ENCODE measurements around the gene FLRT1. TPM values are rescaled to one million over a fixed set of nuclear protein-coding genes. Genes with fewer than 3 reads are reported as not detected.
A peak's percentile ranks its signal among the peaks of the same experiment; 100 is the strongest.

FLRT1 gene
- total RNA-seq, 2 experiments from 2014 or later = 0.36 to 0.50 TPM

GRCh38 chr11:64057890-64058289 is 22.2 kb downstream of the FLRT1 start:
- Mint-ChIP-seq H3K27ac (no peak overlapping the region), H3K4me1 (ENCODE audit: low read depth) (peaks cover 8% of the 10 kb centered on the region), H3K36me3 (no peaks in the 10 kb centered on the region), H3K4me3 (no peak overlapping the region), H3K27me3 (peaks cover 13% of the 10 kb centered on the region), H3K9me3 (no peaks in the 10 kb centered on the region)
- intact Hi-C loops (cut with micrococcal nuclease) = no loop called here
- POLR2A ChIA-PET = no interaction called here
- DNase-seq = no peak
- CTCF ChIA-PET = no interaction called here

GRCh38 chr11:64058494-64058893 is 22.8 kb downstream of the FLRT1 start:
- Mint-ChIP-seq H3K4me3 (no peak overlapping the region), H3K4me1 (ENCODE audit: low read depth) (peaks cover 8% of the 10 kb centered on the region), H3K9me3 (no peaks in the 10 kb centered on the region), H3K27me3 (peaks cover 16% of the 10 kb centered on the region), H3K27ac (no peak overlapping the region), H3K36me3 (no peaks in the 10 kb centered on the region)
- ChIA-PET POLR2A (no interaction called here), CTCF (no interaction called here)
- intact Hi-C loops (cut with micrococcal nuclease) = no loop called here
- no peak for DNase-seq

- Mint-ChIP-seq H3K27me3 (peaks cover 16% of the 10 kb centered on the region), H3K4me1 (ENCODE audit: low read depth) (peaks cover 8% of the 10 kb centered on the region), H3K9me3 (no peaks in the 10 kb centered on the region), H3K36me3 (no peaks in the 10 kb centered on the region), H3K27ac (no peak overlapping the region), H3K4me3 (no peak overlapping the region)
- intact Hi-C loops (cut with micrococcal nuclease) = no loop called here
- CTCF ChIA-PET = interaction anchor here (1.2 kb wide), 1 partner anchor 59 kb away, joined by 3 read pairs; no protein-coding TSS in a partner anchor
- no peak for DNase-seq
- POLR2A ChIA-PET = no interaction called here
Observed at GRCh38 chr11:64059339-64060140, 23.8 kb downstream of the FLRT1 start.

- intact Hi-C loops (cut with micrococcal nuclease) = no loop called here
- no peak overlapping the region for H3K27ac Mint-ChIP-seq
- H3K4me1 Mint-ChIP-seq (ENCODE audit: low read depth) = peaks cover 8% of the 10 kb centered on the region
- H3K9me3 Mint-ChIP-seq = no peaks in the 10 kb centered on the region
- CTCF ChIA-PET = interaction anchor here (1.2 kb wide), 1 partner anchor 60 kb away, joined by 3 read pairs; no protein-coding TSS in a partner anchor
- no peaks in the 10 kb centered on the region for H3K36me3 Mint-ChIP-seq
- POLR2A ChIA-PET = no interaction called here
- DNase-seq = no peak
- H3K27me3 Mint-ChIP-seq = peaks cover 16% of the 10 kb centered on the region
- H3K4me3 Mint-ChIP-seq = no peak overlapping the region
Observed at GRCh38 chr11:64060263-64060860, 24.6 kb downstream of the FLRT1 start.

GRCh38 chr11:64060861-64061444 is 25.2 kb downstream of the FLRT1 start:
- ChIA-PET CTCF (no interaction called here), POLR2A (interaction anchor here (0.6 kb wide), 1 partner anchor 1761 kb away, joined by 4 read pairs; no protein-coding TSS in a partner anchor)
- Mint-ChIP-seq H3K36me3 (no peaks in the 10 kb centered on the region), H3K27me3 (peaks cover 16% of the 10 kb centered on the region), H3K27ac (no peak overlapping the region), H3K9me3 (no peaks in the 10 kb centered on the region), H3K4me1 (ENCODE audit: low read depth) (peaks cover 8% of the 10 kb centered on the region), H3K4me3 (peak overlapping the region; percentile 57)
- intact Hi-C loops (cut with micrococcal nuclease) = no loop called here
- peak; percentile 57 for DNase-seq

GRCh38 chr11:64062185-64063039 is 26.7 kb downstream of the FLRT1 start:
- H3K9me3 Mint-ChIP-seq = no peaks in the 10 kb centered on the region
- peaks cover 16% of the 10 kb centered on the region for H3K27me3 Mint-ChIP-seq
- no peak overlapping the region for H3K27ac Mint-ChIP-seq
- ChIA-PET CTCF (no interaction called here), POLR2A (no interaction called here)
- H3K36me3 Mint-ChIP-seq = no peaks in the 10 kb centered on the region
- no peak overlapping the region for H3K4me3 Mint-ChIP-seq
- DNase-seq = no peak
- peaks cover 8% of the 10 kb centered on the region for H3K4me1 Mint-ChIP-seq (ENCODE audit: low read depth)
- intact Hi-C loops (cut with micrococcal nuclease) = no loop called here

- intact Hi-C loops (cut with micrococcal nuclease) = no loop called here
- no peaks in the 10 kb centered on the region for H3K36me3 Mint-ChIP-seq
- peaks cover 16% of the 10 kb centered on the region for H3K27me3 Mint-ChIP-seq
- H3K4me1 Mint-ChIP-seq (ENCODE audit: low read depth) = peaks cover 8% of the 10 kb centered on the region
- POLR2A ChIA-PET = interaction anchor here (1.1 kb wide), 1 partner anchor 11 kb away, joined by 3 read pairs; no protein-coding TSS in a partner anchor
- no peak overlapping the region for H3K4me3 Mint-ChIP-seq
- no peaks in the 10 kb centered on the region for H3K9me3 Mint-ChIP-seq
- H3K27ac Mint-ChIP-seq = no peak overlapping the region
- CTCF ChIA-PET = no interaction called here
- no peak for DNase-seq
Observed at GRCh38 chr11:64063777-64064176, 28.0 kb downstream of the FLRT1 start.

- POLR2A ChIA-PET = interaction anchor here (1.1 kb wide), 1 partner anchor 12 kb away, joined by 3 read pairs; no protein-coding TSS in a partner anchor
- CTCF ChIA-PET = no interaction called here
- H3K9me3 Mint-ChIP-seq = no peaks in the 10 kb centered on the region
Observed at GRCh38 chr11:64064374-64065140, 28.8 kb downstream of the FLRT1 start.

GRCh38 chr11:64065141-64065465 is 29.4 kb downstream of the FLRT1 start:
- intact Hi-C loops (cut with micrococcal nuclease) = no loop called here
- H3K27ac Mint-ChIP-seq = no peak overlapping the region
- H3K4me1 Mint-ChIP-seq (ENCODE audit: low read depth) = peaks cover 8% of the 10 kb centered on the region
- DNase-seq = no peak
- no peaks in the 10 kb centered on the region for H3K9me3 Mint-ChIP-seq
- ChIA-PET CTCF (no interaction called here), POLR2A (no interaction called here)
- H3K4me3 Mint-ChIP-seq = no peak overlapping the region
- H3K36me3 Mint-ChIP-seq = no peaks in the 10 kb centered on the region
- peaks cover 16% of the 10 kb centered on the region for H3K27me3 Mint-ChIP-seq

More at GRCh38 chr11:64064374-64065140, 28.8 kb downstream of the FLRT1 start:
- H3K36me3 Mint-ChIP-seq = no peaks in the 10 kb centered on the region
- no peak overlapping the region for H3K4me3 Mint-ChIP-seq
- peaks cover 16% of the 10 kb centered on the region for H3K27me3 Mint-ChIP-seq
- no peak for DNase-seq
- H3K27ac Mint-ChIP-seq = no peak overlapping the region
- peaks cover 8% of the 10 kb centered on the region for H3K4me1 Mint-ChIP-seq (ENCODE audit: low read depth)
- intact Hi-C loops (cut with micrococcal nuclease) = no loop called here

GRCh38 chr11:64065712-64066111 is 30.0 kb downstream of the FLRT1 start:
- DNase-seq = no peak
- H3K4me3 Mint-ChIP-seq = no peak overlapping the region
- ChIA-PET CTCF (no interaction called here), POLR2A (no interaction called here)
- no peaks in the 10 kb centered on the region for H3K36me3 Mint-ChIP-seq
- peaks cover 15% of the 10 kb centered on the region for H3K27me3 Mint-ChIP-seq
- intact Hi-C loops (cut with micrococcal nuclease) = no loop called here
- H3K27ac Mint-ChIP-seq = no peak overlapping the region
- H3K9me3 Mint-ChIP-seq = no peaks in the 10 kb centered on the region
- peaks cover 7% of the 10 kb centered on the region for H3K4me1 Mint-ChIP-seq (ENCODE audit: low read depth)

- intact Hi-C loops (cut with micrococcal nuclease) = no loop called here
- no peak for DNase-seq
- ChIA-PET CTCF (interaction anchor here (0.6 kb wide), 1 partner anchor 590 kb away, joined by 4 read pairs; no protein-coding TSS in a partner anchor), POLR2A (no interaction called here)
- Mint-ChIP-seq H3K27me3 (peaks cover 5% of the 10 kb centered on the region), H3K9me3 (no peaks in the 10 kb centered on the region), H3K4me1 (ENCODE audit: low read depth) (no peaks in the 10 kb centered on the region), H3K4me3 (no peak overlapping the region), H3K27ac (no peak overlapping the region), H3K36me3 (no peaks in the 10 kb centered on the region)
Observed at GRCh38 chr11:64067230-64067993, 31.7 kb downstream of the FLRT1 start.

Data from activated CD4-positive, alpha-beta memory T cell treated with anti-CD3 and anti-CD28 coated beads for 36 hours (primary cell).